ENCODE data around the gene RPAP2.
"Not testable (repeated sequence)": the region's sequence is repeated elsewhere in the genome, so short reads cannot be mapped to it uniquely, and the experiment has no call there.

Gene RPAP2

GRCh38 chr1:92376345-92376744 is 77.5 kb downstream of the RPAP2 start:
- H3K36me3 Mint-ChIP-seq (ENCODE audit: low read depth), result peaks cover 27% of the 10 kb centered on the region

GRCh38 chr1:92377991-92378390 is 79.1 kb downstream of the RPAP2 start:
- H3K27me3 Mint-ChIP-seq (ENCODE audit: low read depth); H3K4me3 Mint-ChIP-seq; H3K9me3 Mint-ChIP-seq; H3K27ac Mint-ChIP-seq: not testable (repeated sequence)
- Mint-ChIP-seq H3K4me1 (ENCODE audit: low read depth) (peaks cover 22% of the 10 kb centered on the region), H3K36me3 (ENCODE audit: low read depth) (peaks cover 23% of the 10 kb centered on the region)

More at GRCh38 chr1:92376345-92376744, 77.5 kb downstream of the RPAP2 start:
- Mint-ChIP-seq H3K27me3 (ENCODE audit: low read depth) (no peaks in the 10 kb centered on the region), H3K27ac (no peak overlapping the region), H3K9me3 (peaks cover 5% of the 10 kb centered on the region), H3K4me1 (ENCODE audit: low read depth) (peaks cover 27% of the 10 kb centered on the region), H3K4me3 (no peak overlapping the region)

GRCh38 chr1:92380867-92381266 is 82.0 kb downstream of the RPAP2 start:
- Mint-ChIP-seq H3K9me3 (peaks cover 12% of the 10 kb centered on the region), H3K36me3 (ENCODE audit: low read depth) (peaks cover 29% of the 10 kb centered on the region), H3K27me3 (ENCODE audit: low read depth) (no peaks in the 10 kb centered on the region), H3K4me1 (ENCODE audit: low read depth) (peaks cover 13% of the 10 kb centered on the region), H3K4me3 (no peak overlapping the region), H3K27ac (no peak overlapping the region)

- not testable (repeated sequence) for H3K27ac Mint-ChIP-seq; H3K27me3 Mint-ChIP-seq (ENCODE audit: low read depth); H3K4me3 Mint-ChIP-seq; H3K4me1 Mint-ChIP-seq (ENCODE audit: low read depth)
- peaks cover 48% of the 10 kb centered on the region for H3K9me3 Mint-ChIP-seq
- H3K36me3 Mint-ChIP-seq (ENCODE audit: low read depth), result peaks cover 42% of the 10 kb centered on the region
Measured at GRCh38 chr1:92393966-92394365, 95.1 kb downstream of the RPAP2 start.

DNA sequence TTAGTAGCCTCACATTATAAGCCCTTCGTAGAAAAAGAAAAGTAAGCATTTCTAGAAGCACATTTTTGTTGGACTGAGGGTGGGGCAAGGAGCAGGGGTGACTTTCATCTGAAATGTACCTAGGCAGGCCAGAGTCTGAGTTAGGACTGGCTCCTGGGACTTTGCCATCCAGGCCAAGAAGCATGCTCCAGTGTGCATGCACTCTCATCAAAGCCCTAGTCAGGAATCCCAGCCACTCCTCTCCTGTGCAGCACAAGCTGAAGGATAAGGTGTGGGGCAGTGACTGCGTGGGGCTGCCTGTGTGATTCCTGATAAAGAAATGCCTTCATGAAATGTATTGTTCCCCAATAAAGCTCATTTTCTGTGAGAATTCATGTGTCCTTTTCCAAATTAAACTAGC is 99.7 kb downstream of the RPAP2 start:
- Mint-ChIP-seq H3K27ac (no peak overlapping the region), H3K4me1 (ENCODE audit: low read depth) (peaks cover 6% of the 10 kb centered on the region), H3K4me3 (no peak overlapping the region), H3K36me3 (ENCODE audit: low read depth) (peaks cover 6% of the 10 kb centered on the region), H3K27me3 (ENCODE audit: low read depth) (no peaks in the 10 kb centered on the region), H3K9me3 (peaks cover 28% of the 10 kb centered on the region)

DNA sequence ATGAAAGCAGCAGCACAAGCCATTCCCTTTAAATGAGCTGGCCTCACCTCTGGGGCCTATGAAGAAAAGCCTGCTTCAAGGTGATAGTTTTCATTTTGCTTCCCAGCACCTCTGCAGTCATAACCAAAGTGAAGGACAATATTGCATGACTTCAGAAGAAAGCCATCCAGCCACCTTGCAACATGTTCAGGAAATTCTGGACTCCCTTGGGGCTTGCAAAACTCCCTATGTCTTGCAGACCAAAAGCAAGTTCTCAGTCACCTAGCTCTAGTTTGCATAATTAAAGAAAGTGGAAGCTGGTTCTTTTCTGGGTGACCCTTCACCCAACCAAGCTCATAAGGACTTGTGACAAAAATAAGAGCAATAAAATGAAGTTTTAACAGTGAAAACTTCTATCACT is 100.2 kb downstream of the RPAP2 start:
- H3K27ac Mint-ChIP-seq, result no peak overlapping the region
- H3K4me1 Mint-ChIP-seq (ENCODE audit: low read depth), result peaks cover 6% of the 10 kb centered on the region
- no peaks in the 10 kb centered on the region for H3K27me3 Mint-ChIP-seq (ENCODE audit: low read depth)
- peaks cover 7% of the 10 kb centered on the region for H3K36me3 Mint-ChIP-seq (ENCODE audit: low read depth)
- peaks cover 26% of the 10 kb centered on the region for H3K9me3 Mint-ChIP-seq
- H3K4me3 Mint-ChIP-seq, result no peak overlapping the region

- H3K27me3 Mint-ChIP-seq (ENCODE audit: low read depth), result no peaks in the 10 kb centered on the region
- peaks cover 10% of the 10 kb centered on the region for H3K4me1 Mint-ChIP-seq (ENCODE audit: low read depth)
- H3K27ac Mint-ChIP-seq, result no peak overlapping the region
- peaks cover 33% of the 10 kb centered on the region for H3K9me3 Mint-ChIP-seq
- H3K36me3 Mint-ChIP-seq (ENCODE audit: low read depth), result peaks cover 9% of the 10 kb centered on the region
- no peak overlapping the region for H3K4me3 Mint-ChIP-seq
Measured at GRCh38 chr1:92404661-92405060, 105.8 kb downstream of the RPAP2 start.

DNA sequence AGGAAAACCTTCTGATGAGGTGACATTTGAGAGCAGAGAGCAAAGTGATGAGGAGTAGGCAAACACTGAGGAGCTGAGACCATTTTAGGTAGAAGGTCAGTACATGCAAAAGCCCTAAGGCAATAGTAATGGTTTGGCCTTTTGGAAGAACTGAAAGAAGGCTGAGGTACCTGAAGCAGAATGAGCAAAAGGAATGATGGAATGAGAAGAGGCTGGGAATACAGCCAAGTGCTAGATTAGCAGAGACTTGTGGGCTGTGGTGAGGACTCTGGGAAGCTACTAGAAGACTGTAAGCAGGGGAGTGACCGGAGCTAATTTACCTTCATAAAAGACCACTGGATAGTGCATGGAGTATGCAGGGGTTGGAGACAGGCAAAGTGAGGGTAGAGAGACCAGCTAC is 110.0 kb downstream of the RPAP2 start:
- no peak overlapping the region for H3K4me3 Mint-ChIP-seq
- no peak overlapping the region for H3K27ac Mint-ChIP-seq
- H3K36me3 Mint-ChIP-seq (ENCODE audit: low read depth), result peaks cover 8% of the 10 kb centered on the region
- H3K27me3 Mint-ChIP-seq (ENCODE audit: low read depth), result no peaks in the 10 kb centered on the region
- H3K4me1 Mint-ChIP-seq (ENCODE audit: low read depth), result peaks cover 27% of the 10 kb centered on the region
- H3K9me3 Mint-ChIP-seq, result peaks cover 10% of the 10 kb centered on the region

- H3K4me3 Mint-ChIP-seq, result no peak overlapping the region
- peaks cover 4% of the 10 kb centered on the region for H3K9me3 Mint-ChIP-seq
- H3K36me3 Mint-ChIP-seq (ENCODE audit: low read depth), result peaks cover 5% of the 10 kb centered on the region
- H3K27ac Mint-ChIP-seq, result no peak overlapping the region
- peaks cover 27% of the 10 kb centered on the region for H3K4me1 Mint-ChIP-seq (ENCODE audit: low read depth)
- H3K27me3 Mint-ChIP-seq (ENCODE audit: low read depth), result no peaks in the 10 kb centered on the region
Measured at GRCh38 chr1:92409946-92410549, 111.2 kb downstream of the RPAP2 start.

DNA sequence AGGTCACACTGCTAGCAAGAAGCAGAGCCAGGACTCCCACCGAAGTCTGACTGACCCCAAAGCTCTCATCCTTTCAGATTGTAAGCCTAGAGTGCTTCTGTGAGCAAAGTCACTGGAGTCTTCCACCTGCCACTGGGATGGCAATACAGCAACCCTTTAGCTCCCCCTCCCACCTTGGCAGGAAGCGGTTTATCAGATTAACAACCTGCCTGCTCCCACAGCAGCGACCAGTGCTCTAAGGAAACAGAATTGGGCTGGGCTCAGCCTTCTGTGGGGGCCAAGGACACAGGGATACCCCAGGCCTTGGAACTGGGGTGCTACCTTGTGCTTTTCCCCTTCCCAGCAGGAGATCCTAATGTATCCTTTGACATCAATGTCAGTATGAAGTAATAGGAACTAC is 111.8 kb downstream of the RPAP2 start:
- Mint-ChIP-seq H3K36me3 (ENCODE audit: low read depth) (peaks cover 5% of the 10 kb centered on the region), H3K4me1 (ENCODE audit: low read depth) (peaks cover 27% of the 10 kb centered on the region), H3K9me3 (peaks cover 1% of the 10 kb centered on the region), H3K27ac (peak overlapping the region; percentile 79), H3K4me3 (peak overlapping the region; percentile 41), H3K27me3 (ENCODE audit: low read depth) (no peaks in the 10 kb centered on the region)

GRCh38 chr1:92411511-92411910 is 112.7 kb downstream of the RPAP2 start:
- Mint-ChIP-seq H3K9me3 (no peaks in the 10 kb centered on the region), H3K4me1 (ENCODE audit: low read depth) (peaks cover 27% of the 10 kb centered on the region), H3K36me3 (ENCODE audit: low read depth) (peaks cover 5% of the 10 kb centered on the region), H3K27me3 (ENCODE audit: low read depth) (no peaks in the 10 kb centered on the region), H3K4me3 (peak overlapping the region; percentile 21), H3K27ac (peak overlapping the region; percentile 22)

DNA sequence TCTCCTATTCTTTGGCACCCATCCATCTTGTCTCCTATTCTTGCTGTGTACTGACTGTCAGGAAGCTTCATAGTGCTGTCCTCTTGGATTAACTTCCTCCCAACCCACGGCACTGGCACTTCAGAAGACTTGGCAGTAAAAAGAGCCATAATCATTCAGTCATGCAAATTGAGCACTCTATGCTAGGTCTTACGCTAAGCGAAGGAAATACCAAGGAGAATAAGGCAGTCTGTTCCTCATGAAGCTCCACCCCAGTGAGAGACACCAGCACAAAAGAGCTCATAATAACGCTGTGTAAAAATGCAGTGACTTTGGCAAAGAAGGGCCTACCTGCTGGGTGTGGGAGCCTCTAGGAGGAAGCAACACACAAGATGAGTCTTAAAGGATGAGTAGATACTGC is 120.8 kb downstream of the RPAP2 start:
- Mint-ChIP-seq H3K9me3 (no peaks in the 10 kb centered on the region), H3K4me1 (ENCODE audit: low read depth) (peaks cover 4% of the 10 kb centered on the region), H3K27ac (no peak overlapping the region), H3K4me3 (no peak overlapping the region), H3K27me3 (ENCODE audit: low read depth) (peaks cover 3% of the 10 kb centered on the region), H3K36me3 (ENCODE audit: low read depth) (no peaks in the 10 kb centered on the region)

GRCh38 chr1:92424381-92424780 is 125.5 kb downstream of the RPAP2 start:
- H3K4me3 Mint-ChIP-seq, result no peak overlapping the region
- peaks cover 3% of the 10 kb centered on the region for H3K27me3 Mint-ChIP-seq (ENCODE audit: low read depth)
- no peaks in the 10 kb centered on the region for H3K36me3 Mint-ChIP-seq (ENCODE audit: low read depth)
- no peak overlapping the region for H3K27ac Mint-ChIP-seq
- H3K4me1 Mint-ChIP-seq (ENCODE audit: low read depth), result peaks cover 4% of the 10 kb centered on the region
- no peaks in the 10 kb centered on the region for H3K9me3 Mint-ChIP-seq

DNA sequence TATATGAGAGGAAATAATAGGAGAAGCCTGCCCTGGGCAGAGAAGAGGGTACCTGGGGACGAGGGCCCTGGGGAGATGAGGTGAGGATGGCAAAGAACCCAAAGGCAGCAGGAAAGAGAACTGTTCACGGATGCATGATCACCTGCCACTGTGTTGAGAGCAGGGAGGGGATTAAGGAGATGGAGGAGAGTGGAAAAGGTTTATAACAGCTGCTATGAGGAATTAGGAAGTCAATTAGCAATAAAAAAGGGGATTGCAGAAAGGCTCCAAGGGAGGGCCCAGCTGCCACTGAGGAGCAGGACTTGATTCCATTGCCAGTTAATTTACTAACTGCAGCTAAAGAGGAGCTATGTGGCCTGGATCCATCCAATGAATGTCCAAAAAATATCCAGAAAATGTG is 126.8 kb downstream of the RPAP2 start:
- Mint-ChIP-seq H3K27ac (no peak overlapping the region), H3K27me3 (ENCODE audit: low read depth) (peaks cover 3% of the 10 kb centered on the region)

GRCh38 chr1:92430030-92430429 is 131.2 kb downstream of the RPAP2 start:
- H3K4me3 Mint-ChIP-seq, result no peak overlapping the region
- peaks cover 6% of the 10 kb centered on the region for H3K36me3 Mint-ChIP-seq (ENCODE audit: low read depth)
- H3K27me3 Mint-ChIP-seq (ENCODE audit: low read depth), result no peaks in the 10 kb centered on the region
- no peak overlapping the region for H3K27ac Mint-ChIP-seq
- no peaks in the 10 kb centered on the region for H3K9me3 Mint-ChIP-seq
- H3K4me1 Mint-ChIP-seq (ENCODE audit: low read depth), result no peaks in the 10 kb centered on the region

More for the DNA sequence above, 126.8 kb downstream of the RPAP2 start:
- H3K4me3 Mint-ChIP-seq, result no peak overlapping the region
- peaks cover 4% of the 10 kb centered on the region for H3K4me1 Mint-ChIP-seq (ENCODE audit: low read depth)
- no peaks in the 10 kb centered on the region for H3K9me3 Mint-ChIP-seq
- H3K36me3 Mint-ChIP-seq (ENCODE audit: low read depth), result no peaks in the 10 kb centered on the region

GRCh38 chr1:92434572-92434971 is 135.7 kb downstream of the RPAP2 start:
- peaks cover 11% of the 10 kb centered on the region for H3K4me1 Mint-ChIP-seq (ENCODE audit: low read depth)
- H3K9me3 Mint-ChIP-seq; H3K27ac Mint-ChIP-seq; H3K27me3 Mint-ChIP-seq (ENCODE audit: low read depth); H3K4me3 Mint-ChIP-seq; H3K36me3 Mint-ChIP-seq (ENCODE audit: low read depth): not testable (repeated sequence)

All from T-helper 1 cell treated with Interleukin-12 subunit alpha and Interleukin-12 subunit beta and Interleukin-4 antibody, amounts not matched to agents 30 μg/mL and 1 μg/mL, for 36 hours (primary cell).